PC-9 (cell line): ENCODE results near the gene SPP1.

Source experiments
- CTCF ChIP-seq: fragments of 200-600 bp; sonication (generic); conservative IDR thresholded peaks from 2 replicates; pipeline ENCODE4 v1.6.1; 2017; ENCODE audit warnings: mixed run types, antibody characterized with exemption, mild to moderate bottlenecking, moderate library complexity
- EZH2 ChIP-seq: fragments of 200-600 bp; sonication (generic); IDR thresholded peaks from 2 replicates; pipeline ENCODE4 v1.8.0; 2017; ENCODE audit warnings: antibody characterized with exemption, low read depth

DNA sequence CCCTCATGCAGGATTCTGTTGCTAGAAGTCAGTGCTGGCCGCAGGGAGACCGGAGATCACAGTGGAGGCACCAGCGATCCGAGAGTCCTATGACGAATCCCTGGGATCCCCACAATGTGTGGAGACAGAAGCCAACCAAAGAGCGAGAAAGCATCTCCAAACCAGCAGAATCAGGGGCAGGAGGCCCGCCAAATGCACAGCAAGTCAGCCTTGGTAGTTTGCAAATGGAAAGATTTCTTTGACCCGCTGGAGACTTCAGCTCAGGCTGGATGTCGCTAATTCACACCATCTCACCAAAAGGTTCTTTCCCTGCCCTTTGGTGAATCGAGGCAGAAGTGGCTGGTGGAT is 31.4 kb downstream of the SPP1 start:
- no peak for TF ChIP-seq CTCF
- TF ChIP-seq EZH2 = no peak
